ENCODE measurements around the gene EYA4. TPM values are rescaled to one million over a fixed set of nuclear protein-coding genes. Genes with fewer than 3 reads are reported as not detected.

The EYA4 gene
- total RNA-seq, 3 donors from 2014 or later, result 0.33 to 4.2 (median 0.44) TPM

DNA sequence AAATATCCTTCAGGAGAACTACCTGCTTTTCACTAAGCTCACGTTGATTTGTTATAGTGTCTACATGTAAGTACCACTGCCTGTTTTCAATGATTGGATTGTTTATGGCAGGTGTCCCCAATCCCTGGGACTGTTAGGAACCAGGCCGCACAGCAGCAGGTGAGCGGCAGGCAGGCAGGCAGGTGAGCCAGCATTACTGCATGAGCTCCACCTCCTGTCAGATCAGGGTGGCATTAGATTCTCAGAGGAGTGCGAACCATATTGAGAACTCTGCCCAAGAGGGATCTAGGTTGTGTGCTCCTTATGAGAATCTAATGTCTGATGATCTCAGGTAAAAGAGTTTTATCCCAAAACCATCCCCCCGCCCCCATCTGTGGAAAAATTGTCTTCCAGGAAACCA is 303.3 kb downstream of the EYA4 start:
- no peaks in the 10 kb centered on the region for H3K36me3 ChIP-seq
- no peaks in the 10 kb centered on the region for H3K9me3 ChIP-seq
- H3K4me3 ChIP-seq, result no peak overlapping the region
- H3K27me3 ChIP-seq, result no peaks in the 10 kb centered on the region
- no peaks in the 10 kb centered on the region for H3K4me1 ChIP-seq
- TF ChIP-seq POLR2AphosphoS5 (IDR thresholded peaks at IDR 0.05), result no peak
- TF ChIP-seq, protein P1, sequence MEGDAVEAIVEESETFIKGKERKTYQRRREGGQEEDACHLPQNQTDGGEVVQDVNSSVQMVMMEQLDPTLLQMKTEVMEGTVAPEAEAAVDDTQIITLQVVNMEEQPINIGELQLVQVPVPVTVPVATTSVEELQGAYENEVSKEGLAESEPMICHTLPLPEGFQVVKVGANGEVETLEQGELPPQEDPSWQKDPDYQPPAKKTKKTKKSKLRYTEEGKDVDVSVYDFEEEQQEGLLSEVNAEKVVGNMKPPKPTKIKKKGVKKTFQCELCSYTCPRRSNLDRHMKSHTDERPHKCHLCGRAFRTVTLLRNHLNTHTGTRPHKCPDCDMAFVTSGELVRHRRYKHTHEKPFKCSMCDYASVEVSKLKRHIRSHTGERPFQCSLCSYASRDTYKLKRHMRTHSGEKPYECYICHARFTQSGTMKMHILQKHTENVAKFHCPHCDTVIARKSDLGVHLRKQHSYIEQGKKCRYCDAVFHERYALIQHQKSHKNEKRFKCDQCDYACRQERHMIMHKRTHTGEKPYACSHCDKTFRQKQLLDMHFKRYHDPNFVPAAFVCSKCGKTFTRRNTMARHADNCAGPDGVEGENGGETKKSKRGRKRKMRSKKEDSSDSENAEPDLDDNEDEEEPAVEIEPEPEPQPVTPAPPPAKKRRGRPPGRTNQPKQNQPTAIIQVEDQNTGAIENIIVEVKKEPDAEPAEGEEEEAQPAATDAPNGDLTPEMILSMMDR (IDR thresholded peaks at IDR 0.05), result no peak
- TF ChIP-seq POLR2A (IDR thresholded peaks at IDR 0.05), result no peak
- H3K27ac ChIP-seq, result no peak overlapping the region
- intact Hi-C loops (cut with DNase I; ENCODE audit: low total_unique reads), result no loop called here
- no peak for DNase-seq (ENCODE audit: low spot score in 2 of 2)

GRCh38 chr6:133546098-133546497 is 304.9 kb downstream of the EYA4 start:
- H3K36me3 ChIP-seq, result no peaks in the 10 kb centered on the region
- H3K27me3 ChIP-seq, result no peaks in the 10 kb centered on the region
- no peaks in the 10 kb centered on the region for H3K4me1 ChIP-seq
- H3K27ac ChIP-seq, result no peak overlapping the region
- intact Hi-C loops (cut with DNase I; ENCODE audit: low total_unique reads), result no loop called here
- H3K4me3 ChIP-seq, result no peak overlapping the region
- H3K9me3 ChIP-seq, result no peaks in the 10 kb centered on the region
- TF ChIP-seq, protein P1 (IDR thresholded peaks at IDR 0.05), result no peak
- no peak for TF ChIP-seq POLR2A (IDR thresholded peaks at IDR 0.05)
- no peak for TF ChIP-seq POLR2AphosphoS5 (IDR thresholded peaks at IDR 0.05)
- no peak for DNase-seq (ENCODE audit: low spot score in 2 of 2)

- no peak for DNase-seq (ENCODE audit: low spot score in 2 of 2)
- H3K36me3 ChIP-seq, result no peaks in the 10 kb centered on the region
- H3K27ac ChIP-seq, result no peak overlapping the region
- intact Hi-C loops (cut with DNase I; ENCODE audit: low total_unique reads), result no loop called here
- no peak overlapping the region for H3K4me3 ChIP-seq
- H3K4me1 ChIP-seq, result no peaks in the 10 kb centered on the region
- TF ChIP-seq POLR2AphosphoS5 (IDR thresholded peaks at IDR 0.05) (no peak), POLR2A (IDR thresholded peaks at IDR 0.05) (no peak)
- TF ChIP-seq, protein P1 (IDR thresholded peaks at IDR 0.05), result no peak
- no peaks in the 10 kb centered on the region for H3K27me3 ChIP-seq
- H3K9me3 ChIP-seq, result no peaks in the 10 kb centered on the region
Observed at GRCh38 chr6:133547136-133547535, 306.0 kb downstream of the EYA4 start.

- Histone ChIP-seq H3K9me3 (no peaks in the 10 kb centered on the region), H3K27ac (no peak overlapping the region), H3K27me3 (no peaks in the 10 kb centered on the region), H3K36me3 (no peaks in the 10 kb centered on the region), H3K4me1 (no peaks in the 10 kb centered on the region), H3K4me3 (no peak overlapping the region)
- TF ChIP-seq POLR2AphosphoS5 (IDR thresholded peaks at IDR 0.05) (no peak), POLR2A (IDR thresholded peaks at IDR 0.05) (no peak)
- TF ChIP-seq, protein P1 (IDR thresholded peaks at IDR 0.05), result no peak
- DNase-seq (ENCODE audit: low spot score in 2 of 2), result no peak
- intact Hi-C loops (cut with DNase I; ENCODE audit: low total_unique reads), result no loop called here
Observed at GRCh38 chr6:133548423-133549159, 307.4 kb downstream of the EYA4 start.

DNA sequence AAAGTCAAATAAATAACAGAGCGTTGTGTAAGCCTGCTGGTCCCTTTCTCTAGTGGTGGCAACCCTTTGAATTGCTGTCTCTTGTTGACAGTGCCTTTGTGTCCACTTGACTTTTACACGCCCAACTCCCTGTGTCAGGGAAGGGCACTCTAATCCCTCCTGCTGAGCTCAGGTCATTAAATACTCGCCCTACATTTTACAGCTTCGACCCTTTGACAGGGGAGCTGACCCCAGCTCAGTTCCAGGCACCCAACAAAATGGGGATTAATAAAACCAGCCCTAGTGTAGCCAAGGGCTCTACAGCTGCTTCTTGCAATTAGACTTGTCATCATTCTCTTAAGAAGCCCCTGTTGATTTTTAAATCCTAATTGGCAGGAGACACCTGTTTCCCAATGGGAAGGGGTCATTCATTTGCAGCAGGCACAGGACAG is 308.2 kb downstream of the EYA4 start:
- intact Hi-C loops (cut with DNase I; ENCODE audit: low total_unique reads), result no loop called here
- Histone ChIP-seq H3K9me3 (no peaks in the 10 kb centered on the region), H3K27ac (no peak overlapping the region), H3K4me3 (no peak overlapping the region), H3K27me3 (no peaks in the 10 kb centered on the region), H3K36me3 (no peaks in the 10 kb centered on the region), H3K4me1 (no peaks in the 10 kb centered on the region)
- no peak for DNase-seq (ENCODE audit: low spot score in 2 of 2)
- no peak for TF ChIP-seq POLR2A (IDR thresholded peaks at IDR 0.05)
- no peak for TF ChIP-seq POLR2AphosphoS5 (IDR thresholded peaks at IDR 0.05)
- TF ChIP-seq, protein P1 (IDR thresholded peaks at IDR 0.05), result no peak

Measured in breast epithelium (tissue), 4 donors.